ENCODE measurements around the gene NR1I3.
A peak's percentile ranks its signal among the peaks of the same experiment; 100 is the strongest.
"Not testable (repeated sequence)": the region's sequence is repeated elsewhere in the genome, so short reads cannot be mapped to it uniquely, and the experiment has no call there.

NR1I3 gene, protein sequence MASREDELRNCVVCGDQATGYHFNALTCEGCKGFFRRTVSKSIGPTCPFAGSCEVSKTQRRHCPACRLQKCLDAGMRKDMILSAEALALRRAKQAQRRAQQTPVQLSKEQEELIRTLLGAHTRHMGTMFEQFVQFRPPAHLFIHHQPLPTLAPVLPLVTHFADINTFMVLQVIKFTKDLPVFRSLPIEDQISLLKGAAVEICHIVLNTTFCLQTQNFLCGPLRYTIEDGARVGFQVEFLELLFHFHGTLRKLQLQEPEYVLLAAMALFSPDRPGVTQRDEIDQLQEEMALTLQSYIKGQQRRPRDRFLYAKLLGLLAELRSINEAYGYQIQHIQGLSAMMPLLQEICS

GRCh38 chr1:161238039-161238473, at the start of gene NR1I3:
Gene NR1I3 (minus strand): TSS chr1:161238203. CDS start chr1:161236565, 1,638 bp downstream.
- no peak for DNase-seq

GRCh38 chr1:161287482-161288054, 49.6 kb upstream of the NR1I3 start:
- no peak for DNase-seq

- no peak for DNase-seq
Observed at GRCh38 chr1:161285521-161285920, 47.5 kb upstream of the NR1I3 start.

GRCh38 chr1:161285113-161285512, 47.1 kb upstream of the NR1I3 start:
- no peak for DNase-seq

DNA sequence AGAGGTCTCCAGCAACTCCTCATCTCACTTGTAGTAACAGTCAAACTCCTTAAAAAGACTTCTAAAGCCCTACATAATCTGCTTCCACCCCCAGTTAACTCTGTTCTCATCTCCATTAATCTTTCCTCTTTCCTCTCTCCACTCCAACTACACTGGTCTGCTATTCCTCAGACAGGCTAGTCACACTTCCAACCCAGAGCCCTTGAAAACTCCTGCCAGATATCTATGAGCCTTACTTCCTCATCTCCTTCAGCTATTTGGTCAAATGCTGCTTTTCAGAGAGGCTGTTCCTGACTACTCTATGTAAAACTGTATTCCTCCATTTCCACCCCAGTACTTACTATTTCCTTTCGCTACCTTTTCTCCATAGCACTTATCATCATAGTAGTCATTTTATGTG, 45.0 kb upstream of the NR1I3 start:
- DNase-seq: no peak

- peak; percentile 58 for DNase-seq
Observed at GRCh38 chr1:161274874-161275273, 36.9 kb upstream of the NR1I3 start.

- DNase-seq: no peak
Observed at GRCh38 chr1:161273402-161273801, 35.4 kb upstream of the NR1I3 start.

- DNase-seq: no peak
Observed at GRCh38 chr1:161267321-161267720, 29.3 kb upstream of the NR1I3 start.

DNA sequence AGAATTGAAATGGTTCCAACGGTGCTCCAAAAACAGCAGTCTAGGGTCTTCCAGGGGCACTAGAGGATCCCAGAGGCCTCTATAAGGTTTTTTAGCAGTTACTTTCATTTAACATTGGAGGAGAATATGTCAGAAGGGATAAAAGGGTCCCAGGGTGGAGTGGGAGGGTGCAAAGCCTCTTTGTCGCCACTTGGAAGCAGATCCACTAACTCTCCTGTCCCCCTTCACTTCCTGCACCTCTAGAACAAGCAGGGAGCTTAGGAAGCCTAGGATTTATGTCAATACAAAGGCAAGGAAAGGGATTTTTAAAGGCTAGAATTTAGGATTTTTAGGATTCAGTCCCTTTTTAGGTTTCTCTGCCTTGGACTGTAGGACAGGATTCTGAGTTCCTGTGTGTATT, 28.8 kb upstream of the NR1I3 start:
- DNase-seq: no peak

- DNase-seq: no peak
Observed at GRCh38 chr1:161266202-161266601, 28.2 kb upstream of the NR1I3 start.

DNA sequence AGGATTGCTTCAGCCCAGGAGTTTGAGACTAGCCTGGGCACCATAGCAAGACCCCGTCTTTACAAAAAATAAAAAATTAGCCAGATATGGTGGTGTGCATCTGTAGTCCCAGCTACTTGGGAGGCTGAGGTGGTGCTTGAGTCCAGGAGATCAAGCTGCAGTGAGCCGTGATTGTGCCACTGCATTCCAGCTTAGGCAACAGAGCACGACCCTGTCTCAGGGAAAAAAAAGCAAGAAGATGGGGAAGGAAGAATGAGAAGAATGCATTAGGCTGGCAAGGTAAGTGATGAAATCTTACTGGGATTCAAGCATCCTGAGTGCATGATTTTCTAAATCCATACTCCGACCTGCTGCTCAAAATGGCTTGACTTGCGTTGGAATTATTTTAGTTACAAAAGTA, 27.3 kb upstream of the NR1I3 start:
- no peak for DNase-seq

DNA sequence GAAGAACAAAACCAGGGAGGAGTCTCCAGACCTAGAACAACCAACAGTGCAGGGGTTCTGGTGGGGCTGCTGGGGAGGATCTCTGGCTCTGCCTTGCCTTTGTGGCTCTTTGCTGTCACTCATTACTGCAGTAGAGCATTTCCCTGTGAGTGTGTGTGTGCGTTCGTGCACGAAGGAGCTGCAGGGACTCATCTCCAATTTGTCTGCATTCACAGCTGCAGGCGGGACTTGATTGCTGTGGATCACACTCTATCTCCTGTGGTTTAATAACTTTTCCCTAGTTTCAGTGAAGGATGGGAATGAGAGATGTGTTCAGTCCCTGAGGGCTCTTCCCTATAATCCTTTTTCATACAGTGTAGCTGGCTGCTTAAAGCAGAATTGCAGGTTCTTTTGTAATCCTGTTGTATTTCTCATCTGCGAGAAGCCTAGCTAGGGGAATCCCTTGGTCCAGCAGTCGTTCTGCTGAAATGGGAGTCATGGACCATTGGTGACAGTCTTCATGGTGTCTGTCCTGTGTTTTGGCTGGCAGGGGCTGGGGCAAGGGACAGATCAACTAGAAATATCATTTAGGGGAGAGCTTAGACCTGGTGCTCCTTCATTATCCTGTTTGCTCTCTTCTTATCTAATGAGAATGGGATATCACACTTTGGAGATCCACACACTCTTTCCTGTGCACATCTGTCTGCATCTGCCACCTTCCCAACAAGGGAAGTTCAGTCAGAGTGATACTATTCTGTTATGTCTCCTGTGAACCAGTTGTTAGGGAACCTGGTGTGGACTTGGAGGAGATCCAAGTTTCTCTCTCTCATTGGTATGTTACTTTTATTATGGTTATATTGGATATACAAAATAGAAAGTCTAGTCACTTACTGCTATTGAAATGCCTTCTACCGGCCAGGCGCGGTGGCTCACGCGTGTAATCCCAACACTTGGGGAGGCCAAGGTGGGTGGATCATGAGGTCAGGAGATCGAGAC, 23.5 kb upstream of the NR1I3 start:
- no peak for DNase-seq

- DNase-seq: no peak
Observed at GRCh38 chr1:161260376-161261260, 22.6 kb upstream of the NR1I3 start.

DNA sequence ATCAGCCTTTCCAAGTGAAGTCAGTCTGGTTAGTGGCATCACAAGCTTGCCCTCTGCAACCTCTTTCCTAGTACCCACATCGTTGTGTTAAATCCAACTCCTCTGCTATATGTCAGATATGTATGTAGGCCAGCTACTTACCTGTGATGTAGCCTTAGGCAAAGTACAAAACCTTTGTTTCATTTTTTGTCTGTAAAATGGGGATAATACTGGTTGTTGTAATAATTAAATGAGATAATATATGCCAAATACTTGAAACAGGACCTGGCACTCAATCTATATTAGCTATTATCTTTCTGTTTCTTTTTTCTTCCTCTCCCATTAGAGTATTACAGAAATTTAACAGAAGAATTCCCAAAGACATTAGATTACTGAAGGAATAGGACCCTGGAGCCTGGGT, 21.8 kb upstream of the NR1I3 start:
- DNase-seq: no peak

DNA sequence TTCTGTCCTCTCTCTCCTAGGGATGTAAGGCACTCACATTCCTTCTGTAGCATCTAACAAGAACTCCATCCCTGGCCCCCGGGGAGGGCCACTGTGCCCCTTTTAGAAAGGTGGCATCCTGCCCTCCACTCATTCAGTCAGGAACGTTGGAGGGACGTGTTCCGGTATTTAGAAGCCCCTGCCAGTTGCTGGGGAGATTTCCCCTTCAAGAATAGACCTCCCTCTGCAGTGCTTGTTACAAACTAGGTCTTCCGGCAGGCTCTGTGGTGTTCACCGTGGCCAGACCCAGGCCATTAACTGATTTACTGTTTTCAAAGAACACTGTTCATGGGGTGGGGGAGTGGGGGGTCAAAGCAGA, 21.3 kb upstream of the NR1I3 start:
- no peak for DNase-seq

- DNase-seq: peak; percentile 27
Observed at GRCh38 chr1:161258439-161259344, 20.7 kb upstream of the NR1I3 start, which contains the start of gene PCP4L1. Gene PCP4L1 (plus strand): TSS chr1:161258745. CDS start chr1:161258975, 230 bp downstream.

- DNase-seq: not testable (repeated sequence)
Observed at GRCh38 chr1:161257109-161257508, 19.1 kb upstream of the NR1I3 start.

GRCh38 chr1:161255955-161256520, 18.0 kb upstream of the NR1I3 start:
- DNase-seq: not testable (repeated sequence)

DNA sequence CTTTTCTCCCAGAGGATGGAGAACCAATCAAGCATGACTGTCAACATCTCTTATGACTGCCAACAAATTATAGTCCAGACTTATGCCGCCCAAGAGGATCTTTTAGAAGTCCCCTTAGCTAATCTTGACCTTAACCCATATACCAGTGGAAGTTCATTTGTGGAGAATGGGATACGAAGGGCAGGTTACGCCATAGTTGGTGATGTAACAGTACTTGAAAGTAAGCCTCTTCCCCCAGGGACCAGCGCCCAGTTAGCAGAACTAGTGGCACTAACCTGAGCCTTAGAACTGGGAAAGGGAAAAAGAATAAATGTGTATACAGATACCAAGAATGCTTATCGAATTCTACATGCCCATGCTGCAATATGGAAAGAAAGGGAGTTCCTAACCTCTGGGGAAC, 17.3 kb upstream of the NR1I3 start:
- DNase-seq: not testable (repeated sequence)

DNA sequence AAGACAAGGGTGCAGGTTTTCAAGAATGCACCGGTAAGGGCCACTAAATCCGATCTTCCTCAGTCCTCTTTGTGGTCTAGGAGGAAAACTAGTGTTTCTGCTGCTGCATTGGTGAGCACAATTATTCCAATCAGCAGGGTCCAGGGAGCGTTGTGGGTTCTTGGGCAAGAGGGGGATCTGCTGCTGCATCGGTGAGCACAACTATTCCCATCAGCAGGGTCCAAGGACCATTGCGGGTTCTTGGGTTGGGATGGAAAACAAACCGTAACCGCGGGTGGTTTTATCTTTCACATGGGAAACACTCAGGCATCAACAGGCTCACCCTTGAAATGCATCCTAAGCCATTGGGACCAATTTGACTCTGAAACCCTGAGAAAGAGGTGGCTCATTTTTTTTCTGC, 13.6 kb upstream of the NR1I3 start:
- DNase-seq: no peak

- no peak for DNase-seq
Observed at GRCh38 chr1:161250829-161251228, 12.8 kb upstream of the NR1I3 start.

Measured in NCI-H524 treated with DMSO at 0.1 percent for 48 hours (cell line).